HG03135 (cell line): ENCODE measurements around the gene B4GALNT4.
"Not testable (repeated sequence)": the region's sequence is repeated elsewhere in the genome, so short reads cannot be mapped to it uniquely, and the experiment has no call there.

Experiments
- ATAC-seq: cut with Tn5 transposase; IDR thresholded peaks from one replicate; pipeline ENCODE4 v1.9.1; 2021; ENCODE audit warnings: mild to moderate bottlenecking, moderate library complexity; ENCODE audit not compliant: unreplicated experiment

Gene B4GALNT4

GRCh38 chr11:391117-392017, 22.1 kb downstream of the B4GALNT4 start:
- ATAC-seq, result no peak

- no peak for ATAC-seq
Observed at GRCh38 chr11:392102-392777, 22.9 kb downstream of the B4GALNT4 start.

GRCh38 chr11:393219-394033, 24.1 kb downstream of the B4GALNT4 start:
- no peak for ATAC-seq

- ATAC-seq, result no peak
Observed at GRCh38 chr11:394034-394857, 24.9 kb downstream of the B4GALNT4 start, which contains the start of gene PKP3. PKP3 (plus strand) TSS chr11:394209; CDS start chr11:394293, 84 bp downstream.

- ATAC-seq, result no peak
Observed at GRCh38 chr11:394858-395655, 25.8 kb downstream of the B4GALNT4 start.

DNA sequence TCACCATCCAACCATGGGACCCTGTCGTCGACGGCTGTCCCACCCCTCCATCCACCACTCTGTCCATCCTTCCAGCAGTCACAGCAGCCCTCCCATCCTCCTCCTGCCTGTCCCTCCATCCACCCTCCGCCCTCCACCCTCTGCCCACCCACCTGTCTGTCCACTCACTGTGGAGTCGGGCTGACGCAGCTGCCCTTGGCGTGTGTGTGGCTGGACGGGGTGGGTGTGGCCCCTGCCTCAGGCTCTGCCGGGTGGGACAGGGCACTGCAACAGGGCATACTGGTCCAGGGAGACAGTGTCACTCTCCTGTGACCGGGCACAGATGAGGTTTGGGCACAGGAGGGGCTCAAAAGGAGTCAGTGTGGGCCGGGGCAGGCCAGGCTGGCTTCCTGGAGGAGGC, 26.6 kb downstream of the B4GALNT4 start:
- no peak for ATAC-seq

GRCh38 chr11:396511-396947, 27.2 kb downstream of the B4GALNT4 start:
- no peak for ATAC-seq

DNA sequence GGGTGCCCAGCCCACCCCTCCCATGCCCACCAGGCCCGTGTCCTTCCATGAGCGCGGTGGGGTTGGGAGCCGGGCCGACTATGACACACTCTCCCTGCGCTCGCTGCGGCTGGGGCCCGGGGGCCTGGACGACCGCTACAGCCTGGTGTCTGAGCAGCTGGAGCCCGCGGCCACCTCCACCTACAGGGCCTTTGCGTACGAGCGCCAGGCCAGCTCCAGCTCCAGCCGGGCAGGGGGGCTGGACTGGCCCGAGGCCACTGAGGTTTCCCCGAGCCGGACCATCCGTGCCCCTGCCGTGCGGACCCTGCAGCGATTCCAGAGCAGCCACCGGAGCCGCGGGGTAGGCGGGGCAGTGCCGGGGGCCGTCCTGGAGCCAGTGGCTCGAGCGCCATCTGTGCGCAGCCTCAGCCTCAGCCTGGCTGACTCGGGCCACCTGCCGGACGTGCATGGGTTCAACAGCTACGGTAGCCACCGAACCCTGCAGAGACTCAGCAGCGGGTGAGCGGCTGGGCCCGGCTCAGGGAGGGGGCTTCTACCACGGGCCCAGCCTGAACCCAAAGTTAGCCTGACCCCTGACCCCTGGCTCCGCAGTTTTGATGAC, 27.7 kb downstream of the B4GALNT4 start:
- ATAC-seq, result peak; percentile 81

GRCh38 chr11:398826-399225, 29.5 kb downstream of the B4GALNT4 start:
- no peak for ATAC-seq

DNA sequence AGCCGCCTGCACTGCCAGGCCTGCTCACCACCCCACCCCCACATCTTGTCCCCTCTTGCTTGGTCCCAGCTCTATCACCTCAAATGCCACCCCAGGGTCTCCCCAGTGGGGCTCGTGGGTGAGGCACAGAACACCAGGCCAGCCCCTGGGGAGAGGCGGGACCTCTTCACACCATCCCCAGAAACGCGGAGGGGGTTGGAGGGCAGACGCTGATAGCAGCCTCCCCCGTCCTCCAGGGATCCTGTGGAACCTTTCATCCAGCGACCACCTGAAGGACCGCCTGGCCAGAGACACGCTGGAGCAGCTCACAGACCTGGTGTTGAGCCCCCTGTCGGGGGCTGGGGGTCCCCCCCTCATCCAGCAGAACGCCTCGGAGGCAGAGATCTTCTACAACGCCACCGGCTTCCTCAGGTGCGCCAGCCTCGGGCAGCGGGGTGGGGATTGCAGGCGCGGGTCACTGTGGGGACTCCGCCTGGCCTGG, 30.5 kb downstream of the B4GALNT4 start:
- no peak for ATAC-seq

- ATAC-seq, result no peak
Observed at GRCh38 chr11:400241-400689, 31.0 kb downstream of the B4GALNT4 start.

GRCh38 chr11:401196-401595, 31.9 kb downstream of the B4GALNT4 start:
- ATAC-seq, result not testable (repeated sequence)

GRCh38 chr11:403021-403760, 33.9 kb downstream of the B4GALNT4 start:
- no peak for ATAC-seq

DNA sequence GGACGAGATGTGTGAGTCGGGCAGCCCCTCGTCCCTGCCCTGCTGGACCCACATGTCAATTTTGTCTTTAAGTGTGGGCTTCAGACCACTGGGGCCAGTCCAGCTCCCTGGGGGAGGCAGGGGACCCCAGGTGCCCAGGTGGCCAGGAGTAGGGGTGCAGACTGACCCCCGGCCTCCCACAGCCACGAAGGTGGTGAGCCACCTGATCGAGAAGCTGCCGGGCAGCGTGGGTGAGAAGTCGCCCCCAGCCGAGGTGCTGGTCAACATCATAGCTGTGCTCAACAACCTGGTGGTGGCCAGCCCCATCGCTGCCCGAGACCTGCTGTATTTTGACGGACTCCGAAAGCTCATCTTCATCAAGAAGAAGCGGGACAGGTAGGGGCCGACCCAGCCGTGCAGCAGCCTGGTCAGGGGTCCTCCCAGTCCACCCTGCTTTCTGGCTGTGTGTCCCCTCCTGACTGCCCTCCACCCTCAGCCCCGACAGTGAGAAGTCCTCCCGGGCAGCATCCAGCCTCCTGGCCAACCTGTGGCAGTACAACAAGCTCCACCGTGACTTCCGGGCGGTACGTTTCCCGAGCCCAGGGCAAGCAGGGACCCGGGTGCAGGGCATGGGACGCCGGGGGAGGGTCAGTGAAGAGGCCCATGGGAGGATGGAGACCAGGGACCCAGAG, 34.6 kb downstream of the B4GALNT4 start:
- ATAC-seq, result no peak

DNA sequence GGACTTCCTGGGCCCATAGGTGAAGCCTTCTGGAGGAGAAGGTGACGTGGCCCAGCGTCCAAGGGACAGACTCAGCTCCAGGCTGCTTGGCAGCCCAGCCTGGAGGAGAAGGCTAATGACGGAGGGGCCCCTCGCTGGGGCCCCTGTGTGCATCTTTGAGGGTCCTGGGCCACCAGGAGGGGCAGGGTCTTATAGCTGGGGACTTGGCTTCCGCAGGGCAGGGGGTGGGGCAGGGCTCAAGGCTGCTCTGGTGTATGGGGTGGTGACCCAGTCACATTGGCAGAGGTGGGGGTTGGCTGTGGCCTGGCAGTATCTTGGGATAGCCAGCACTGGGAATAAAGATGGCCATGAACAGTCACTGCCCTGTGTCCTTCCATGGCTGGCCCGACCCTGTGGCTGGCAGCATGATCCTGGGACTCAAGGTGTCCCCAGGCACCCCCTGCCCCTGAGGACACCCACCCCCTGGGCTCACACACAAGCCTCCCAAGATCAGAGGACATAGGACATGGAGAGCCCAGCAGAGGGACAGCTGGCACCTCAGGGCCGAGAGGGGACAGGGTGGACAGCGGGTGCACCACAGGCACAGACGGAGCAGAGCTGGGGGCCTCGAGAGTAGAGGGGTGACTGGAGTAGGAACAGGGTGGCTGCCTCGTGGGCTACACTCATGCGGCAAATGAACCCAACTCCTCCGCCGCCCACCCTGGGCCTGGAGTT, 35.4 kb downstream of the B4GALNT4 start:
- ATAC-seq, result no peak

DNA sequence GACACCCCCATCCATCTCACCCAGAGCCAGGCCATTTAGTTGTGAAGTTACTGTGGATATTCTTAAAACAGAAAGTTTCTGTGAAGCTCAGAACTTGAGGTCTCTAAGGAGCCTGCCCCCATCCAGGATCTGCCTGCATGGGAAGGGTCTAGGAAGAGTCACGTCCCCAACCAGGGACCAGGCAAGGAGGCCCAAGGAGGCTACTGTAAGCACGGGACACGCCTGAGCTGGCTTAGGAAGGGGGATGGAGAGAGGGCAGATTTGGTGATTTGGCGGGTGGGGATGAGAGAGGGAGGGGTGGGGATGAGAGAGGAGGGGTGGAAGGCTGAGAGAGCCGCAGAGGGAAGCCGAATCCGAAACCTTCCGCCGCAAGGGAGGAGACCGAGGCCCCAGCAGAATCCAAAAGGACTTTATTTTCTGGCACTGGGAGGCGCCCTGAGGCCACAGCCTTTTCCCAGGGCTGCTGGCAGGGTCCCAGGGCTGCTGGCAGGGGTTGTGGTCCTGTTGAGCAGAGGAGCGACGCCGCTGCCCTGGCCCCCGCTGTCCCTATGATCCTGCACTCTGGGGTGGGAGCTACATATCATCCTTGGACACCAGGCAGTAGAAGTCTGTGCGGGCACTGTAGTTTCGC, 36.1 kb downstream of the B4GALNT4 start:
- no peak for ATAC-seq
